A549 (cell line): ENCODE measurements around the gene MEOX1. TPM values are rescaled to one million over a fixed set of nuclear protein-coding genes. Genes with fewer than 3 reads are reported as not detected.

Experiments used
- ATAC-seq, 2 experiments: fragments of 200-7000 bp in 1 of 2; fragments of >200 bp in 1 of 2; cut with Nextera tagmentation in 1 of 2; cut with Tn5 transposase in 1 of 2; 3 replicates each; pipeline versions ENCODE4 v1.8.0 to v1.9.1; 2018 to 2020; ENCODE audit warnings: mild to moderate bottlenecking in 1 of 2, moderate library complexity in 1 of 2
- CTCF ChIA-PET: fragments of 300-600 bp; sonication (Branson Sonifier 250); formaldehyde crosslinking; extraction: SDS; loops from one replicate; lab custom pipeline; 2021; ENCODE audit warnings: antibody characterized with exemption, inconsistent platforms; lab: Yijun Ruan, JAX
- POLR2A ChIA-PET: fragments of 350-600 bp; formaldehyde crosslinking; extraction: SDS; loops from one replicate; lab custom pipeline; 2021; ENCODE audit warnings: antibody characterized with exemption, inconsistent platforms; lab: Yijun Ruan, JAX
- DNase-seq, 2 experiments: peaks; one replicate each; pipeline versions ENCODE4 v3.0.0 to v3.0.0-alpha.2; 2011 to 2016; ENCODE audit warnings: low read depth in 1 of 2, low spot score in 1 of 2
- FAIRE-seq: peaks from 2 replicates; lab custom pipeline; 2011; peaks lifted over from hg19 to GRCh38; lab: Jason Lieb, UNC
- H3K27ac ChIP-seq, 2 experiments: fragments of >200 bp; sonication (Bioruptor Twin); formaldehyde crosslinking; 3 replicates each; pipeline ENCODE4 v1.5.1; 2016 to 2017
- H3K4me1 ChIP-seq: fragments of >200 bp; sonication (Bioruptor Twin); formaldehyde crosslinking; 3 replicates; pipeline ENCODE4 v1.6.1; 2016
- H3K4me2 ChIP-seq: fragments of >200 bp; sonication (Bioruptor Twin); formaldehyde crosslinking; 3 replicates; pipeline ENCODE4 v1.6.1; 2016
- H3K4me3 ChIP-seq: fragments of >200 bp; sonication (Bioruptor Twin); formaldehyde crosslinking; 3 replicates; pipeline ENCODE4 v1.5.1; 2016
- H3K9me3 ChIP-seq: fragments of >200 bp; sonication (Bioruptor Twin); formaldehyde crosslinking; 3 replicates; pipeline ENCODE4 v1.6.1; 2016
- BCL3 ChIP-seq: fragments of >200 bp; sonication (Bioruptor Twin); formaldehyde crosslinking; IDR thresholded peaks from 3 replicates; pipeline ENCODE4 v1.6.1; 2016
- CBX8 ChIP-seq: fragments of 200-600 bp; sonication (generic); IDR thresholded peaks from 2 replicates; pipeline ENCODE4 v1.6.1; 2016
- CEBPB ChIP-seq, 2 experiments: fragments of >200 bp in 1 of 2; sonication (Bioruptor Twin) in 1 of 2; formaldehyde crosslinking in 1 of 2; IDR thresholded peaks; 2 replicates each; pipeline ENCODE4 v1.6.1; 2012 to 2016
- EHF ChIP-seq: fragments of 250-450 bp; sonication (Bioruptor Pico); IDR thresholded peaks from 2 replicates; pipeline ENCODE4 v1.5.0; 2020; ENCODE audit warnings: mild to moderate bottlenecking
- ELK1 ChIP-seq: fragments of 150-350 bp; IDR thresholded peaks from 2 replicates; pipeline ENCODE4 v1.6.1; 2014; ENCODE audit warnings: low read depth, mild to moderate bottlenecking, low read length
- ESRRA ChIP-seq: fragments of 150-350 bp; IDR thresholded peaks from 2 replicates; pipeline ENCODE4 v1.6.1; 2014; ENCODE audit warnings: mild to moderate bottlenecking, low read length, borderline replicate concordance
- FOSB ChIP-seq: fragments of 250-450 bp; sonication (Bioruptor Pico); IDR thresholded peaks from 2 replicates; pipeline ENCODE4 v1.5.0; 2020; ENCODE audit warnings: mild to moderate bottlenecking, moderate library complexity
- GATA3 ChIP-seq: IDR thresholded peaks from 2 replicates; pipeline ENCODE4 v1.6.1; 2012; ENCODE audit warnings: borderline replicate concordance
- HOXA7 ChIP-seq: fragments of 250-450 bp; sonication (Bioruptor Pico); IDR thresholded peaks from 2 replicates; pipeline ENCODE4 v1.5.0; 2020; ENCODE audit warnings: mild to moderate bottlenecking, moderate library complexity
- KDM5A ChIP-seq: fragments of 200-600 bp; sonication (generic); IDR thresholded peaks from 2 replicates; pipeline ENCODE4 v1.6.1; 2016; ENCODE audit warnings: antibody characterized with exemption, mild to moderate bottlenecking
- PBX3 ChIP-seq: IDR thresholded peaks from 2 replicates; pipeline ENCODE4 v1.6.1; 2012
- POLR2AphosphoS2 ChIP-seq: conservative IDR thresholded peaks from 2 replicates; pipeline ENCODE4 v1.6.1; 2012; ENCODE audit warnings: low read length, improper control_type of control experiment, inconsistent platforms
- RARB ChIP-seq: fragments of 250-450 bp; sonication (Bioruptor Pico); IDR thresholded peaks from 2 replicates; pipeline ENCODE4 v1.8.0; 2021; ENCODE audit warnings: mild to moderate bottlenecking, moderate library complexity
- SMC3 ChIP-seq: fragments of >200 bp; sonication (Bioruptor Twin); formaldehyde crosslinking; IDR thresholded peaks from 3 replicates; pipeline ENCODE4 v1.6.1; 2018; ENCODE audit warnings: inconsistent platforms
- SREBF2 ChIP-seq: fragments of 450-650 bp; IDR thresholded peaks from 2 replicates; pipeline ENCODE4 v1.6.1; 2014; ENCODE audit warnings: mild to moderate bottlenecking, moderate library complexity
- ZC3H11A ChIP-seq: fragments of 450-650 bp; IDR thresholded peaks from 2 replicates; pipeline ENCODE4 v1.6.1; 2014; ENCODE audit warnings: antibody characterized with exemption, mild to moderate bottlenecking
- ZFP36 ChIP-seq: fragments of 450-650 bp; IDR thresholded peaks from 2 replicates; pipeline ENCODE4 v1.6.1; 2014; ENCODE audit warnings: borderline replicate concordance; ENCODE audit not compliant: partially characterized antibody
- WGBS: methylation state at CpG from one replicate; pipeline ENCODE4 v1.1.6; 2017; ENCODE audit errors: missing lambda C conversion rate; 5-methylcytosine and 5-hydroxymethylcytosine counted together
- polyA plus RNA-seq, 4 experiments: library from polyadenylated mRNA; depleted of rRNA in 3 of 4; stranded (reverse); fragments of >200 nt; fragmentation: RNase III in 1 of 4; extraction: RNeasy Plus Mini Kit Qiagen cat#74134 plus additional on column Dnase treatment in 1 of 4; gene quantifications; 2 replicates in 3 of 4; 3 replicates in 1 of 4; pipeline ENCODE4 v1.2.3, GENCODE V29; 2011 to 2017
- TF ChIP-seq, protein P1 (sequence below): fragments of >200 bp; sonication (Bioruptor Twin); formaldehyde crosslinking; IDR thresholded peaks from 3 replicates; pipeline ENCODE4 v1.5.1; 2016
- TF ChIP-seq, protein P2 (sequence below): fragments of 200-600 bp; sonication (generic); IDR thresholded peaks from 2 replicates; pipeline ENCODE4 v1.6.1; 2016; ENCODE audit warnings: antibody characterized with exemption, mild to moderate bottlenecking, moderate library complexity

The MEOX1 gene
- polyA plus RNA-seq, 2 of the 4 experiments (the other 2 are of a cell fraction) = not detected

GRCh38 chr17:43641416-43641815 lies 20.3 kb downstream of the MEOX1 start:
- ChIA-PET POLR2A (no interaction called here), CTCF (interaction anchor here (2.7 to 25.1 kb wide), 2 partner anchors 64 to 119 kb away, joined by 10 to 207 read pairs; no protein-coding TSS in a partner anchor)
- no peak overlapping the region for H3K27ac ChIP-seq
- no peak for DNase-seq
- H3K4me3 ChIP-seq = no peak overlapping the region
- ATAC-seq = no peak
- no peak for FAIRE-seq
- WGBS = 89% methylated on average over 7 of the region's 7 CpGs
- no peaks in the 10 kb centered on the region for H3K9me3 ChIP-seq
- TF ChIP-seq BCL3 (no peak), ELK1 (no peak), RARB (CRISPR knock-in tag) (no peak), PBX3 (no peak), SREBF2 (no peak), KDM5A (no peak), ZFP36 (no peak), EHF (no peak), CBX8 (no peak), FOSB (CRISPR knock-in tag) (no peak), HOXA7 (CRISPR knock-in tag) (no peak), POLR2AphosphoS2 (no peak), CEBPB (IDR thresholded peaks at IDR 0.05) (no peak), ESRRA (no peak), GATA3 (no peak), SMC3 (no peak), ZC3H11A (no peak)
- TF ChIP-seq, protein P1, sequence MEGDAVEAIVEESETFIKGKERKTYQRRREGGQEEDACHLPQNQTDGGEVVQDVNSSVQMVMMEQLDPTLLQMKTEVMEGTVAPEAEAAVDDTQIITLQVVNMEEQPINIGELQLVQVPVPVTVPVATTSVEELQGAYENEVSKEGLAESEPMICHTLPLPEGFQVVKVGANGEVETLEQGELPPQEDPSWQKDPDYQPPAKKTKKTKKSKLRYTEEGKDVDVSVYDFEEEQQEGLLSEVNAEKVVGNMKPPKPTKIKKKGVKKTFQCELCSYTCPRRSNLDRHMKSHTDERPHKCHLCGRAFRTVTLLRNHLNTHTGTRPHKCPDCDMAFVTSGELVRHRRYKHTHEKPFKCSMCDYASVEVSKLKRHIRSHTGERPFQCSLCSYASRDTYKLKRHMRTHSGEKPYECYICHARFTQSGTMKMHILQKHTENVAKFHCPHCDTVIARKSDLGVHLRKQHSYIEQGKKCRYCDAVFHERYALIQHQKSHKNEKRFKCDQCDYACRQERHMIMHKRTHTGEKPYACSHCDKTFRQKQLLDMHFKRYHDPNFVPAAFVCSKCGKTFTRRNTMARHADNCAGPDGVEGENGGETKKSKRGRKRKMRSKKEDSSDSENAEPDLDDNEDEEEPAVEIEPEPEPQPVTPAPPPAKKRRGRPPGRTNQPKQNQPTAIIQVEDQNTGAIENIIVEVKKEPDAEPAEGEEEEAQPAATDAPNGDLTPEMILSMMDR = no peak
- TF ChIP-seq, protein P2, sequence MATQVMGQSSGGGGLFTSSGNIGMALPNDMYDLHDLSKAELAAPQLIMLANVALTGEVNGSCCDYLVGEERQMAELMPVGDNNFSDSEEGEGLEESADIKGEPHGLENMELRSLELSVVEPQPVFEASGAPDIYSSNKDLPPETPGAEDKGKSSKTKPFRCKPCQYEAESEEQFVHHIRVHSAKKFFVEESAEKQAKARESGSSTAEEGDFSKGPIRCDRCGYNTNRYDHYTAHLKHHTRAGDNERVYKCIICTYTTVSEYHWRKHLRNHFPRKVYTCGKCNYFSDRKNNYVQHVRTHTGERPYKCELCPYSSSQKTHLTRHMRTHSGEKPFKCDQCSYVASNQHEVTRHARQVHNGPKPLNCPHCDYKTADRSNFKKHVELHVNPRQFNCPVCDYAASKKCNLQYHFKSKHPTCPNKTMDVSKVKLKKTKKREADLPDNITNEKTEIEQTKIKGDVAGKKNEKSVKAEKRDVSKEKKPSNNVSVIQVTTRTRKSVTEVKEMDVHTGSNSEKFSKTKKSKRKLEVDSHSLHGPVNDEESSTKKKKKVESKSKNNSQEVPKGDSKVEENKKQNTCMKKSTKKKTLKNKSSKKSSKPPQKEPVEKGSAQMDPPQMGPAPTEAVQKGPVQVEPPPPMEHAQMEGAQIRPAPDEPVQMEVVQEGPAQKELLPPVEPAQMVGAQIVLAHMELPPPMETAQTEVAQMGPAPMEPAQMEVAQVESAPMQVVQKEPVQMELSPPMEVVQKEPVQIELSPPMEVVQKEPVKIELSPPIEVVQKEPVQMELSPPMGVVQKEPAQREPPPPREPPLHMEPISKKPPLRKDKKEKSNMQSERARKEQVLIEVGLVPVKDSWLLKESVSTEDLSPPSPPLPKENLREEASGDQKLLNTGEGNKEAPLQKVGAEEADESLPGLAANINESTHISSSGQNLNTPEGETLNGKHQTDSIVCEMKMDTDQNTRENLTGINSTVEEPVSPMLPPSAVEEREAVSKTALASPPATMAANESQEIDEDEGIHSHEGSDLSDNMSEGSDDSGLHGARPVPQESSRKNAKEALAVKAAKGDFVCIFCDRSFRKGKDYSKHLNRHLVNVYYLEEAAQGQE = no peak
- no peaks in the 10 kb centered on the region for H3K4me1 ChIP-seq
- H3K4me2 ChIP-seq = no peak overlapping the region
